ENCODE measurements around the gene DUSP15.
A peak's percentile ranks its signal among the peaks of the same experiment; 100 is the strongest.
"Not testable (repeated sequence)": the region's sequence is repeated elsewhere in the genome, so short reads cannot be mapped to it uniquely, and the experiment has no call there.

The DUSP15 gene

DNA sequence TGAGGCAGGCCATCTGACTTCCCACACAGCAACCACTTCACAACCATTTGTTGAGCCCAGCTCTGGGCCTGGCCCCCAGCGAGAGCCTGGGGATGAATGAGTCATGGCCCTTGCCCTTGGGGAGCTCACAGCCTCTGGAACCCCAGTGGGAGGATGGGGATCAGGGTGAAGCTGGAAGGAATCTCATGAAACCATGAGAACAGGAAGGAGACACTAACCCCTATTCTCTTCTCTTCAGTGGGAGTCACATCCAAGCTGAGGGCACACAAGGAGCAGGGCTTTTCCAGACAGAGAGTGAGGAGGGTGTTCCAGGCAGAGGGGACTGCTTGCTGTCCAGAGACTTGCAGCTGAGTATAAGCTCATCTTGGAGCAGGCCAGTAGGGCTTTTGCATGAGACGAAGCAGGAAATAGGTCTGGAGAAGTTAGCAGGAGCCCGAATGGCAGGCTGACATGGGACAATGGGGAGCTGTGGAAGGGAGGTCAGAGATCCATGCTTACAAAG lies 32.4 kb downstream of the DUSP15 start:
- no peak for DNase-seq

DNA sequence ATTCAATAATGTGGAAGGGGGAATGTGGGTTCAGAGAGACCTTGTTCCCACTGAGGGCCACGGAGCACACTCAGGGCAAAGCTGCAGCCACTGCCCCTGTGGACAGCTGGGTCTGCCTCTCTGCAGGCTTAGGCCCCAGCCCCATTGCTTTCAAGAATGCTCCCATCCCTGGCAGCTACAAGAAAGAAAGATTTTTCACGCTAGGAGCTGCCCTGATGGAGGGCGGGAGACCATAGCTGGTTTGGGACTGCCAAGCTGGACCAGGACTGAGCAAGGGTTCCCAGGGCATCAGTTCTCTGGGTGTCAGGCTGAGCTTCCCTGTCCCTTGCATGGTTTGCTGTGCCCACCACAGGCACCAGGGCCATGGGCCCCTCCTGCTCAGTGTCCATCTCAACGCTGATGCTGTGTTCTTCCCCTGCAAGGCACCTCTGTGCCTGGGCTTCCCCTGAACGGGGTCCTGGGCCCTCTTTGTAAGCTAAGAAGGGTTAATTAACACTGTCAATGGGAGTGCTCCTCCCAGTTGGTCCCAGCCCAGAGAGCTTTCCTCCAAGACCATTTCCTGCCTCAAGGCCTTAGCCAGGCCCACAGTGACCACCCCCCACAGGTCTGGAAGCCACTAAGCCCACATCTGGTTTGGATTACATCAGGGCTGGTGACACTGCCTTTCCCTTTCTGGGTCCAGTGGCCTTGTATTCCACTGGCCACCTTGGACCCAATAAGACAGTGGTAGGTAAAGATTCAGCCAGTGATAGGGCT lies 33.3 kb downstream of the DUSP15 start:
- DNase-seq: no peak

DNA sequence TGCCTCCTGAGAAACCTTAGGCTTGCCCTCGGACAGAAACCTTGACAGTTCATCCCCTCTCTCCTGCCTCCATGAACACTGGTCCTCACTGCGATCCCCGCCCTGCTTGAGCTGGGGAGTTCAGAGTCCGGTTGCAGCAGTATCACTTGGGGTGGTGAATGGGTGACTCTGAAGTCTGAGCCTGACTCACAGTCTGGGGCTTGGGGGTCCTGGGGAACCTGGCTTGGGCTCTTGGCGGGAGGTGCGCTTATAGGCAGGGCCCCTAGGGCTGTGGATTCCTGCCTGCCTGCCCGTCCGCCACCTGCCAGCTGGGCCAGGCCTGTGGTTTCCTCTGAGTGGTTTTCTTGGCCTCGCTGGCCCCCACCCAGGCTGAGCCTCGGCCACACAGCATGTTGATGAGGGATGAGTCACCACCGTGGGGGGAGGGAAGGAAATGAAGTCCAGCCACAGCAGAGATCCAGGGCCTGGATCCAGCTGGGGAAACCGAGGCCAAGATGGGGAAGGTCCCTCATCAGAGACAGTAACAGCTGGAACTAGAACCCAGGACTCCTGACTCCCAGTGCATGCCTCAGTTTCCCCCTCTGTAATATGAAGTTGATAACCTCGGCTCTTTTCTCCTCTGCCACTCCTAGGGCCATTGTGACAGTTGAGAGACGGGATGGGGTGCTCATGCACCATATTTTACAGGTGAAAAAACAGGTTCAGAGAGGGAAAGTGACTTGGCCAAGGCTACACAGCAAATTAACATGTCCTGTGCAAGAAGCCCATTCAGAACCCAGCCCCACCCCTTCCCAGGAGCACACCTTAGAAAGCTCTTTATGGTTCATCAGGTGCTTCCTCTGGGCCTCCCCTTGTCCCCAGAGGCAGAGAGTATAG lies 34.1 kb downstream of the DUSP15 start:
- DNase-seq: no peak

DNA sequence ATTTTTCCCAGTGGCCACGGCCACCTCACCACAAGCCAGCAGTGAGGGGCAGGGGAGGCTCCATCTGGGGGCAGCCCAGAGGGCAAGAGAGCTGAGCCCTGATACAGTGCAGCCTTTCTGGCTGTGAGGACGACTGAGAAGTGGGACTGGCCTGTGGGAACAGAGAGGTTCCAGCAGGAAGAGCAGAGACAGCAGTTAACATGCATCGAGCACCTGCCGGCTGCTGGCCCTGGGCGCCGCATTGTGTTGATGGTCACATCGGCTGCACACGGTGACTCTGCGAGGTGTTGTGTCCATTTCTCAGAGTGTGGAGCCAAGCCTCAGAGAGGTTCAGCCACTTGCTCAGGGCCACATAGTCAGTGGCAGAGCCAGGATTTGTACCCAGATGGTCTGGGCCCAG lies 34.8 kb downstream of the DUSP15 start:
- DNase-seq: no peak

DNA sequence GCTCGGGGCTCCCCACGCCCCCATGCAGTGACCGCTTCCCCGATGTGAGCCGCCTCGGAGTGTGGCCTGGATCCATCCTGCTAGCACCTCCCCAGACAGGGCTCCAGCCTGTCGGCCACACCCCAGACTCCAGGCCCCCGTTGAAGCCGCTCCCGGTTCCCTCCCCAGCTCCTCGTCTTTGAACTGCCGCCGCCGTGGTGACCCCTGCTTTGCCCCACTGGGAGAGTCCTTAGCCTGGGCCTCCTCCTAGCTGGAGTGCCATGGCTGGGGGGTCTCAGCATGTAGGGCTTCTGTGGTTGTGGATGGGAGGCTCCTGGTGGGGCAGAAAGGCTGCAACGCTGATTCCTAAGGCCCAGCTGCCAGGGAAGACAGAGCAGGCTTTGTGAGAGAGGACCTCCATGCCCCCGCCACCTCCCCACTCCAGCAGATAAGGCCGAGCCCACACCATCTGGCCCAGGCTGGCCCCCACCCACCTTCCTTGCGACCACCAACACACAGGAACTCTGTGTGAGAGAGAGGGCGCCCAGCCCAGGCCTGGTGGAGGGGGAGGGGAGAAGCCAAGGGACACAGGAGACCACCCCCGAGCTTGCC lies 36.3 kb downstream of the DUSP15 start:
- no peak for DNase-seq

DNA sequence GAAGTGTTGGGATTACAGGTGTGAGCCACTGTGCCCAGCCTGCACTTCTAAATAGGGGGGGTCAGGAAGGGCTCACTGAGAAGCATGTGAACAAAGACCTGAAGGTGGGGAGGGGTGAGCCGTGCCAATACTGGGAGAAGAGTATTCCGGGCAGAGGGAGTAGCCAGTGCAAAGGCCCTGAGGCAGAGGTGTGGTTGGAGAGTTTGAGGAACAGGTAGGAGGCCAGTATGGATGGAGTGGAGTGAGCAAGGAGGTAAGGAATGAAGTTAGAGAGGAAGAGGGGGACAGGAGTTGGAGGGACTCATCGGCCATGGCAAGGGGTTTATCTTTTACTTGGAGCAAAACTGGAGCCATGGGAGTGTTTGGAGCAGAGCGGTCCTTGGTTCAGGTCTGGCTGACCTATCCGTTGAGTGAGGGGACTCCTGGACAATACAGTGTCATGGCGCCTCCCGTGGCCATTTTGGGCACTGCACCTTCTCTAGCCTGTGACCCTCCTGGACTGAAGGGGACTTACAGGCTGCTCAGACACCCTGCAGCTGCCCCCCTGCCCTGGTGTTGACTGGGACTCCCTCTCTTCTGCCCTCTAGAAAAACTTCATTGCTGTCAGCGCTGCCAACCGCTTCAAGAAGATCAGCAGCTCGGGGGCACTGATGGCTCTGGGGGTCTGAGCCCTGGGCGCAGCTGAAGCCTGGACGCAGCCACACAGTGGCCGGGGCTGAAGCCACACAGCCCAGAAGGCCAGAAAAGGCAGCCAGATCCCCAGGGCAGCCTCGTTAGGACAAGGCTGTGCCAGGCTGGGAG lies 37.0 kb downstream of the DUSP15 start:
- no peak for DNase-seq

DNA sequence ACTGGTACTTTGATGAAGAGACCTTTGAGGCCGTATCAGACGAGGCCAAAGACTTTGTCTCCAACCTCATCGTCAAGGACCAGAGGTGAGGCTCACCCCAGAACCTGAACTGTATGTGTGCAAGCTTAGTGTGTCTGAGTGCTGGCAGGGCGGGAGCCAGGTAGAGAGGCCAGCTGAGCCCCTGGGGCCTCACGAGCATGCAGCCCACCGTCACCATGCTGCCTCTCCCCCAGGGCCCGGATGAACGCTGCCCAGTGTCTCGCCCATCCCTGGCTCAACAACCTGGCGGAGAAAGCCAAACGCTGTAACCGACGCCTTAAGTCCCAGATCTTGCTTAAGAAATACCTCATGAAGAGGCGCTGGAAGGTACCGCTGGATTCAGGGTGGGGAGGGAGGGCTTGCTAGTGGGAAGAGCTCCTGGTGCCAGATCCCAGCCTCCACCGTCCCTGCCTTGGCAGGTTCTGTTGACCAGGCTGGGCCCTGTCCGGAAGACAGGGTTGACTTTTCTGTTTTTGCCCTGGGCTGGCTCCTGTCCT lies 38.5 kb downstream of the DUSP15 start:
- DNase-seq: no peak

DNA sequence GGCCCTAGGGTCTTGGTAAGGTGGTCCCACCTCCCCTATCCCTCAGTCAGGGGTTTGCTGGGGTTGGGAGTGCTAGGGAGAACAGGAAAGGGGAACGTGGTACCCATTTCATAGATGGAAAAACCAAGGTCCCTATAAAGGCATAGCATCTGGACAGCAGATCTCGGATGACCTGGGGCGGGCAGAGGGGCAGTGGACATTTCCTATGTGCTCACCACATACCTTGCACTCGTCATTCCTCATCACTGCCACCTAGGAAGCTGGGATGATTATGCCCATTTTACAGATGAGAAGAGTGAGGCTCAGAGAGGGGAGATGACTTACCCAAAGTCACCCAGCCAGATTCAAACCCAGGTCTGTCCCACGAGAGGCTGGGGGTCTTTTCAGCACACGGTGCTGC lies 39.1 kb downstream of the DUSP15 start:
- no peak for DNase-seq

DNA sequence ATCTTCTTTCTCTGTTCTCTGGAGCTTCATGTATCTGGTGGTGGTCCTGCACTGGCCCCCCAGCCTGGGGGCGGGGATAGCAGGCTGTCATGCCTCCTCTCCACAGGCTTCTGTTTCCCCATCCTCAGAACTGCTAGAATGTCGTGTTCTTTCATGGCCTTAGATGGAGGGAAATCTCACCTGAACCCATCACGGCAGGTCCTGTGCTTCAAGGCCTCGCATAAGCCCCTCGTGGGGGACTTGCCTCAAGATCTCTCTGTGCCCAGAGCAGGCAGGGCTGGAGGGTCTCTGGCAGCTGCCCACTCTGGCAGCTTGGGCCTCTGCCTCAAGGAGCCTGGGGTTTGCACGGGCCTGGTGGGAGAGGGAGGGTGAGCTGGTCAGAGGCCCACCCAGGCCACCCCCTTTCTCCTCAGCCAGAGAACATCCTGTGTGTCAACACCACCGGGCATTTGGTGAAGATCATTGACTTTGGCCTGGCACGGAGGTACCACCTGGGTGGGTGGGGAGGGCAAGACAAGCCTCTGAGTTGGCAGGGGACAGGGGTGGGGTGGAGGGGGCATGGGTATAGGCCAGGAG lies 39.8 kb downstream of the DUSP15 start:
- DNase-seq: no peak

DNA sequence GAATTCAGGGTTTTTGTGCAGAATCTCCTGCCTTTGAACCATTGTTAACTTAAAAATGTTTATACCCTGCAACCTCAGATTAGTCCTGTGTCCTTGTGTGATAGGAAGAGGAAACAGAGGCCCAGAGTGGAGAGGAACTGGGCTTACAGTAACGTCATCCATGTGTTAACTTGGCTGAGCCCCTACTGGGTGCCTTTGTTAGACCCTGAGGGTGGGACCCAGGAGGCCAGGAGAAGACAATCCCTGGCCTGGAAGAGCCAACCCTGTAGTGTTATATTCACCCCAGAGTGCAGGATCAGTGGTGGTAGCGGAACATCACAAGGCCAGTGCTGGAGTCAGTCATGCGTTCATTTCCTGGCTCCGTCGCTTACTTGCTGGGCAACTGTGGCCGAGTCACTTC lies 40.6 kb downstream of the DUSP15 start:
- no peak for DNase-seq

DNA sequence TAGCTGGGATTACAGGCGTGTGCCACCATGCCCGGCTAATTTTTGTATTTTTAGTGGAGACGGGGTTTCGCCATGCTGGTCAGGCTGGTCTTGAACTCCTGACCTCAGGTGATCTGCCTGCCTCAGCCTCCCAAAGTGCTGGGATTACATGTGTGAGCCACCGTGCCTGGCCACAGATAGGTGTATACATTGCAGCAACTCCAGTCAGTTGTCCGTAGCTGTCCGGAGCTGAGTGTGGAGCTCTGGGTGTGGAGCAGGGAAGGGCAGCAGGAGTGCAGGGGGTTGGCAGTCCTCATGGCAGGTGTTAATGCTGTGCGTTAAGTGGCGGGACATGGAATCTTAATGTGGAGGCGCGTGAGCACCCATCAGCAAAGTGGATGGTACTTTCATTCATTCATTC lies 42.3 kb downstream of the DUSP15 start:
- not testable (repeated sequence) for DNase-seq

DNA sequence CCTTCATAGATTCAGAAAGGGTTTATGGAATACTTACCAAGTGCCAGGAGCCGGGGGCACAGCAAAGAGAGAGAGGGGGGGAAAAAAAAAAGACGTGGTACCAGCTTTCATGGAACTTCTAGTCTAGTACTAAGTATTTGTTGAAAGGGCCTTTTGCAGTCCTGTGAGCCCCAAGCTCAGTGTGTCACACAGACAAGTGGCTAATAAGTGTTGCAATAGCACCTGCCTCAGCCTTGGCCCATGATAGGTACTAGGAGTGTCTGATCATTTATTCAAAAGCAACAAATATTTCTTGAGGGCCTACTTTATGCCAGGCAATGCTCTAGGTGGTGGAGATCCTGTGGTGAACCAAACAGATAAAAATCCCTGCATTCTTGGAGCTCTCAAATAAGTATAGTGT lies 43.3 kb downstream of the DUSP15 start:
- DNase-seq: no peak

DNA sequence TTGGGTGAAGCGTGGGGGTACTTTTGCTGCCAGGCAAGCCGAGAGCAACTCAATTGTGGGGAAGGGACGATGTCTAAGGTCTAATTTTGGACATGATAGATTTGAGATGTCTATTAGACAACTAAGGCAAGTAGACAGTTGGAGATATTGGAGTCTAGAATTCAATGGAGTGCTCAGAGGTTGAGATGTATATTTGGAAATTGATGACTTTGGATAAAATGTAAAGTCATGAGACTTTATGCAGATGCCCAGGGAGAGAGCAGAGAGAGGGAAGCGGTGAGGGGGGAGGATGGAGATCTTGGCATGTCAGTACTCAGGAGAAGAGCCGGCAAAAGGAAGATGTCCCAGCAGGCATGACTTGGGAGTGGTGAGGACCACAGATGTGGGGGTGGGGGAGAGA lies 44.3 kb downstream of the DUSP15 start:
- DNase-seq: no peak

DNA sequence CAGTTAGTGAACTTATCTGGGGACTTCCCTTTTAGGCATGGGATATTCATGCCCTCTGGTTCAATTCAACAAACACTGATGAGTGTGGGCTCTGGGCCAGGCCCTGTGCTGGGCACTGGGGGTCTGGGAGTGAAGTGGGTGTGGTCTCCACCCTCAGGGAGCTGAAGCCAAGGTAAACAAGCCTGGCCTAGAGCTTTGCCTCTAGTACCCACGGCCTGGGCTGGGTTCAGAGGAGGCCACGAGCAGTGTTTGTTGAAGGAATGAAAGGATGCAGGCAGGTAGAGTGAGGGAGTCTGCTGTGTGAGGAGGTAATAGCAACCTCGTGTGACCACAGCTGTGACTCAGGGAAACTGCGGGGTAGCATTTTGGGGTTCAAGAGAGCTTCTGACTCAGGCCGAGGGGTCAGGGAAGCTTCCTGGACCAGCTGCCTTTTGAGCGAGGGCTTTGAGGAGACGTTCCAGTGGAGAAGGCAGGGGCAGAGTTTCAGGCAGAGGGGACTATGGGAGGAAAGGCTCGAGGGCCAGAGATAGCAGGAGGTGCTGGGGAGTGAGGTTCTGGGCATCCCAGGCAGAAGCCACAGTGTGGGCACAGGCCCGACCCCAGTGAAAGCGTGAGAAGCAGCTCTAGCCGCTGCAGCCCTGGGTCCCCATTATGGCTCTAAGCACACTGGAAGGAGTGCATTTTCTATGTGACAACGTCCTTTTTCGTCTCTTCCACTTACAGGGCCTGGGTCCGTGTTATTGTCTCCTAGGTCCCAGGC lies 45.6 kb downstream of the DUSP15 start:
- DNase-seq: no peak

DNA sequence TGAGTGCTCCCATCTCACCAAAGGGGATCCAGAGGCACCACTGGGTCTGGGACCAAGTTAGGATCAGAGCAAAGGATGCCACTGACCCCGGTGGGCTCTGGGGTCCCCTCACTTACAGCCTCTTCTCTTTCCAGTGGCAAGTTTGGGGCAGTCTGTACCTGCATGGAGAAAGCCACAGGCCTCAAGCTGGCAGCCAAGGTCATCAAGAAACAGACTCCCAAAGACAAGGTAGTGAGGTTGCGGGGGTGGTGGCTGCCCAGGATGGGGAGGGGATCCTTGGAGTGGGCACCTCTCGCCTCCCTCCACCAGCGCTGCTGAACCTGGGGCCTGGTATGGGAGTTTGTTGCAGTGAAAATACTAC lies 46.2 kb downstream of the DUSP15 start:
- DNase-seq: no peak

DNA sequence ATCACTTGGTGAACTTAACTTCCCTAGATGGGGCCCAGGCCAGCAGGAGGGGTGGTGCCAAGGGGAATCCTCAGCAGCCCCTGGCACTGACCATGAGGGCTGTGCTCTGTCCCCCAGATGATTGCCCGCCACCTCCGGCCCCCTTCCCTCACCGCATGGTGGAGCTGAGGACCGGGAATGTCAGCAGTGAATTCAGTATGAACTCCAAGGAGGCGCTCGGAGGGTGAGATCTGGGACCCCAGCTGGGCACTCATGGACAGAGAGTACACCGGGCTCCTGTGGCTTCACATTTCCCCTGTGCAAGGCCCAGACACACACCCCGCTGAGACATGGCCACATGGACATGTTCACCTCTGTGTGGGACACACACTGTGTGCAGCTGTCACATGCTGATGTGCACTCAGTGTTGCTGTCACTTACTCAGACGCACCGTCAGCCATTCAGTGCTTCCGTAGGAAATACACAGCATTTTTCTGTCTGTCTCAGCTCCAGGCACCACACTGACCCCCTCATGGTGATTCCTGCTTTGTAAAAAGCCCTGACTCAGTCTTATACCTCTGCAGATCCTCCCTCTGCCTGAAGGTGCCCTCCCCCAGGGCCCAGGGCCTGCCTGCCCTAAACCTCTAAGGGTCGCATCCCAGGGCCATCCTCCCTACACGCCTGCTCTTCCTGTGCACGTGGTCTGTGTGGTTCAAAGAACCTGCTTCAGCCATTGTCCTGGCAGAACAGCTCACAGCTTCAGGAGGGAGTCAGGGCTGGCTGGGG lies 46.8 kb downstream of the DUSP15 start:
- no peak for DNase-seq

DNA sequence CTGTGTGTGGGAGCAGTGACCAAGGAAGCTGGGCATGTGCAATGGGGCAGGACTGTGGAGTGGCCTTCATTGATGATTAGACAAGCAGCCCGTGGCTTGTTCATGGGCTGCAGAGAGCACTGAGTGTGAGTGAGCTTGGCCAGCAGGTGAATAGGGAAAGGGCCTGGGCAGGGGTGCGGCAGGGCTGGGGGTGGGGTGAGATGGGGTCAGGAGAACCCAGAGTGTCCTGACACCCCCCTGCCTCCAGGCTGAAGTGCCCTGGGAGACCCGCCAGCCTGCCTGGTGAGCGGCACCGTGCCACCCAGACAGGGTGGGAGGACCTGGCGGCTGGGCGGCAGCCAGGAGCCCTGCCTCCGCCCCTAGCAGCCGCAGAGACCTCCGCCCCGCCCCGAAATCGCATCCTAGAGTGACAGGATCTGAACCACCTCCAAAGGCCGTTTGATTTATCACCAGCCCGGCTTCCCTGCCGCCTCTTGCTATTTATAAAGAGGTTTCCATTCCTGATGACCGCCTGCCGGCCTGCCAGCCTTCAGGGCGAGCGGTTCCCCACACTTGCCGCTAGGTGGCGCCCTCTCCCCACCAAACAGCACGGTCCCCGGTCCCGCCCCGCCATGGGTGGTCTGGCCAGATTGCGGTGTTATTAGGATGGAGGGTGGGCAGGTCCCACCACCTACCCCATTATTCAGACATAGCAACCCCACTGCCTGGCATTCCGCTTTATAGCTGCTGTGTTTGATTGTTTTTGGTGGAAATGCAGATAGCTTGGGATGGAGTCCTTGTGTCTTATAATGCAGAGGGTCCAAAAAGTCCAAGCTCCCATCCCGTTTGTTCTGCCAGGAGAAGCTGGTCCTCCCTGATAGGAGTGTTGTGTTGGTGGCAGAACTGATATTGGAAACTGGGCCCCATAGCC lies 47.7 kb downstream of the DUSP15 start:
- DNase-seq: peak; percentile 33

DNA sequence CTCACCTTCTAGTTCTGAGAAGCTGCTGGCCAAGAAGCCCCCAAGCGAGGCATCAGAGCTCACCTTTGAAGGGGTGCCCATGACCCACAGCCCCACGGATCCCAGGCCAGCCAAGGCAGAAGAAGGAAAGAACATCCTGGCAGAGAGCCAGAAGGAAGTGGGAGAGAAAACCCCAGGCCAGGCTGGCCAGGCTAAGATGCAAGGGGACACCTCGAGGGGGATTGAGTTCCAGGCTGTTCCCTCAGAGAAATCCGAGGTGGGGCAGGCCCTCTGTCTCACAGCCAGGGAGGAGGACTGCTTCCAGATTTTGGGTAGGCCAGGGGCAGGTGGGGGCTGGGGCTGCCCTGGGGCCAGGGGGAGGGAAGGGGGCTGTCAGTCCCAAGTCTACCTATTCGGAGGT lies 48.9 kb downstream of the DUSP15 start:
- DNase-seq: no peak

DNA sequence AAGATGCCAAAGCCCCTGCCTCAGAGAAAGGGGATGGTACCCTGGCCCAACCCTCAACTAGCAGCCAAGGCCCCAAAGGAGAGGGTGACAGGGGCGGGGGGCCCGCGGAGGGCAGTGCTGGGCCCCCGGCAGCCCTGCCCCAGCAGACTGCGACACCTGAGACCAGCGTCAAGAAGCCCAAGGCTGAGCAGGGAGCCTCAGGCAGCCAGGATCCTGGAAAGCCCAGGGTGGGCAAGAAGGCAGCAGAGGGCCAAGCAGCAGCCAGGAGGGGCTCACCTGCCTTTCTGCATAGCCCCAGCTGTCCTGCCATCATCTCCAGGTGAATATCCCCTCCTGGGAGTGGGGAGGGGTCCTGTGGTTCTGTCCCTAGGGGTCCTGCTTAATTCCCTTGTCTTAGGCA lies 50.1 kb downstream of the DUSP15 start:
- no peak for DNase-seq

Measured in activated gamma-delta T cell (primary cell).